Renal pelvis (tissue), 12 donors: ENCODE results near the gene LRRC32. TPM values are rescaled to one million over a fixed set of nuclear protein-coding genes. Genes with fewer than 3 reads are reported as not detected.

Experiments
- DNase-seq: peaks from one replicate; pipeline ENCODE4 v3.0.0-alpha.2; 2013
- long read RNA-seq, 16 experiments: transcript quantifications; one replicate each; lab custom pipeline, GENCODE V29; 2026
- polyA plus RNA-seq, 3 donors: library from polyadenylated mRNA; unstranded; fragments of 120-200 nt; gene quantifications; one replicate each; pipeline ENCODE4 v1.2.1, GENCODE V29; 2013; ENCODE audit not compliant: insufficient read length in 3 of 3

LRRC32 gene
- 10 to 100 TPM; 54.1 to 68.0 (median 61.4) TPM for polyA plus RNA-seq
- long read RNA-seq, donor 1, full-length matches to known transcripts: 8 of 8 reads
- long read RNA-seq, donor 1, partial matches to known transcripts: 0 of 8 reads
- long read RNA-seq, donor 1, other reads (novel, unspliced or antisense): 0 of 8 reads
- long read RNA-seq, donor 2, full-length matches to known transcripts: 13 of 13 reads
- long read RNA-seq, donor 2, partial matches to known transcripts: 0 of 13 reads
- long read RNA-seq, donor 2, other reads (novel, unspliced or antisense): 0 of 13 reads
- long read RNA-seq, donor 3, full-length matches to known transcripts: 25 of 25 reads
- long read RNA-seq, donor 3, partial matches to known transcripts: 0 of 25 reads
- long read RNA-seq, donor 3, other reads (novel, unspliced or antisense): 0 of 25 reads
- long read RNA-seq, donor 4, full-length matches to known transcripts: 16 of 16 reads
- long read RNA-seq, donor 4, partial matches to known transcripts: 0 of 16 reads
- long read RNA-seq, donor 4, other reads (novel, unspliced or antisense): 0 of 16 reads
- long read RNA-seq, donor 5, full-length matches to known transcripts: 11 of 11 reads
- long read RNA-seq, donor 5, partial matches to known transcripts: 0 of 11 reads
- long read RNA-seq, donor 5, other reads (novel, unspliced or antisense): 0 of 11 reads
- long read RNA-seq, donor 6, full-length matches to known transcripts: 17 of 17 reads
- long read RNA-seq, donor 6, partial matches to known transcripts: 0 of 17 reads
- long read RNA-seq, donor 6, other reads (novel, unspliced or antisense): 0 of 17 reads
- long read RNA-seq, donor 7, full-length matches to known transcripts: 34 of 34 reads
- long read RNA-seq, donor 7, partial matches to known transcripts: 0 of 34 reads
- long read RNA-seq, donor 7, other reads (novel, unspliced or antisense): 0 of 34 reads
- long read RNA-seq, donor 8, full-length matches to known transcripts: 5 of 5 reads
- long read RNA-seq, donor 8, partial matches to known transcripts: 0 of 5 reads
- long read RNA-seq, donor 8, other reads (novel, unspliced or antisense): 0 of 5 reads
- long read RNA-seq, donor 9, full-length matches to known transcripts: 27 of 27 reads
- long read RNA-seq, donor 9, partial matches to known transcripts: 0 of 27 reads
- long read RNA-seq, donor 9, other reads (novel, unspliced or antisense): 0 of 27 reads
- long read RNA-seq, donor 10, full-length matches to known transcripts: 14 of 14 reads
- long read RNA-seq, donor 10, partial matches to known transcripts: 0 of 14 reads
- long read RNA-seq, donor 10, other reads (novel, unspliced or antisense): 0 of 14 reads
- long read RNA-seq, donor 11, full-length matches to known transcripts: 15 of 15 reads
- long read RNA-seq, donor 11, partial matches to known transcripts: 0 of 15 reads
- long read RNA-seq, donor 11, other reads (novel, unspliced or antisense): 0 of 15 reads
- long read RNA-seq, donor 12, full-length matches to known transcripts: 26 of 26 reads
- long read RNA-seq, donor 12, partial matches to known transcripts: 0 of 26 reads
- long read RNA-seq, donor 12, other reads (novel, unspliced or antisense): 0 of 26 reads
- long read RNA-seq, donor 13, full-length matches to known transcripts: 6 of 6 reads
- long read RNA-seq, donor 13, partial matches to known transcripts: 0 of 6 reads
- long read RNA-seq, donor 13, other reads (novel, unspliced or antisense): 0 of 6 reads
- long read RNA-seq, donor 14: 0 reads
- long read RNA-seq, donor 15, full-length matches to known transcripts: 16 of 21 reads
- long read RNA-seq, donor 15, partial matches to known transcripts: 5 of 21 reads
- long read RNA-seq, donor 15, other reads (novel, unspliced or antisense): 0 of 21 reads
- long read RNA-seq, donor 16, full-length matches to known transcripts: 22 of 22 reads
- long read RNA-seq, donor 16, partial matches to known transcripts: 0 of 22 reads
- long read RNA-seq, donor 16, other reads (novel, unspliced or antisense): 0 of 22 reads

- DNase-seq: no peak
These were observed at the start of gene LRRC32 for GRCh38 chr11:76670485-76671236. TSS of gene LRRC32 (minus strand) at chr11:76670747. CDS start at chr11:76665954, 4,793 bp downstream.

GRCh38 chr11:76719686-76720085 is 49.1 kb upstream of the LRRC32 start:
- no peak for DNase-seq

GRCh38 chr11:76719281-76719680 is 48.7 kb upstream of the LRRC32 start:
- no peak for DNase-seq

- DNase-seq: no peak
These were observed 47.3 kb upstream of the LRRC32 start for GRCh38 chr11:76717816-76718215.

- DNase-seq: no peak
These were observed 46.8 kb upstream of the LRRC32 start for GRCh38 chr11:76717369-76717768.

- DNase-seq: no peak
These were observed 45.7 kb upstream of the LRRC32 start for GRCh38 chr11:76716268-76716667.

GRCh38 chr11:76714493-76714892 is 43.9 kb upstream of the LRRC32 start:
- DNase-seq: no peak

- no peak for DNase-seq
These were observed 43.0 kb upstream of the LRRC32 start for GRCh38 chr11:76713499-76713898.

GRCh38 chr11:76712125-76712524 is 41.6 kb upstream of the LRRC32 start:
- DNase-seq: no peak

GRCh38 chr11:76709756-76710155 is 39.2 kb upstream of the LRRC32 start:
- DNase-seq: no peak

GRCh38 chr11:76708972-76709660 is 38.6 kb upstream of the LRRC32 start:
- no peak for DNase-seq

- DNase-seq: no peak
These were observed 36.8 kb upstream of the LRRC32 start for GRCh38 chr11:76707293-76707825.

GRCh38 chr11:76706667-76707066 is 36.1 kb upstream of the LRRC32 start:
- no peak for DNase-seq

GRCh38 chr11:76705826-76706225 is 35.3 kb upstream of the LRRC32 start:
- no peak for DNase-seq

- DNase-seq: no peak
These were observed 33.8 kb upstream of the LRRC32 start for GRCh38 chr11:76704171-76704948.

GRCh38 chr11:76703707-76704106 is 33.2 kb upstream of the LRRC32 start:
- no peak for DNase-seq

- DNase-seq: no peak
These were observed 32.0 kb upstream of the LRRC32 start for GRCh38 chr11:76702336-76703128.
